C4-2B (cell line): Measurements from ENCODE around the gene ANGPTL5.

Experiments
- CTCF ChIP-seq: fragments of 450-650 bp; conservative IDR thresholded peaks from 2 replicates; pipeline ENCODE4 v1.5.1; 2017; ENCODE audit warnings: mild to moderate bottlenecking
- ZFX ChIP-seq: fragments of 450-650 bp; IDR thresholded peaks from 2 replicates; pipeline ENCODE4 v1.6.1; 2017

GRCh38 chr11:101944923-101945322 is 28.6 kb upstream of the ANGPTL5 start:
- TF ChIP-seq CTCF (no peak), ZFX (no peak)
